Suppressor macrophage treated with lipopolysaccharide for 4 hours (primary cell): Measurements from ENCODE around the gene C1orf159.
"Not testable (repeated sequence)": the region's sequence is repeated elsewhere in the genome, so short reads cannot be mapped to it uniquely, and the experiment has no call there.

ENCODE experiments used
- DNase-seq: peaks from one replicate; pipeline ENCODE4 v3.0.0-alpha.2; 2020

The C1orf159 gene

DNA sequence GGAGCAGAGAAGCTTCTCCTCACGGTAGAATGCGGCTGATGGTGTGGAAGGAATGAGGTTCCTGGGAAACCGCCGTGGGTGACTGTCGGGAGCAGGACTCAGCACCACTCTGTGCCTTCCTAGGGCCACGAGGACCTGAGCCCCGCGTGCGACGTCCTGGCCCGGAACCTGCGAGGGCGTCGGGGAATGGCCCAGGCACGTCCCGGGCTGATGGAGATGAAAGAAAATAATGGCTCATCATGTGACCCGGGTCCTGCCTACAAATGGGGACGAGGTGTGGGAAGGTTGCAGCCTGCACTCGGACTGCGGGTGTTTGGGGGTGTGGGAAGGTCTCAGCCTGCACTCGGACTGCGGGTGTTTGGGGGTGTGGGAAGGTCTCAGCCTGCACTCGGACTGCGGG is 32.7 kb upstream of the C1orf159 start:
- DNase-seq: no peak

DNA sequence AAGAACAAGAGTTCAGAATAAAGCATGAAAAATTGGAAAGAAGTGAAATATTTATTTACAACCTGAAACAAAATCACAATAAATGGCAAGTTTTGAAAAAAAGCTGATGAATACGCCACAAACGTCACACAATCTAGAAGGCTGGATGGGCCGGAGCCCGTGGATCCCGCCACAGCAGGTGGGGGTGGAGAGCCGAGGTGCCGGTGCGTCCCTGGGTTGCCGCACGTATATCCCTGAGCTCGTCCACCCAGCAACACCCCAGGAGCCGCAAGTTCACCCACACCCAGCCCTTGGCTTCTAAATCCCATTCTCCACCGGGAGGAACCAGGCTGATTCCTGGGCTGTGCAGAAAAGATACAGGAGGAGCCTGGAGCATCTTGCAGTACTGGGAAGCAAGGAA is 32.2 kb upstream of the C1orf159 start:
- no peak for DNase-seq

DNA sequence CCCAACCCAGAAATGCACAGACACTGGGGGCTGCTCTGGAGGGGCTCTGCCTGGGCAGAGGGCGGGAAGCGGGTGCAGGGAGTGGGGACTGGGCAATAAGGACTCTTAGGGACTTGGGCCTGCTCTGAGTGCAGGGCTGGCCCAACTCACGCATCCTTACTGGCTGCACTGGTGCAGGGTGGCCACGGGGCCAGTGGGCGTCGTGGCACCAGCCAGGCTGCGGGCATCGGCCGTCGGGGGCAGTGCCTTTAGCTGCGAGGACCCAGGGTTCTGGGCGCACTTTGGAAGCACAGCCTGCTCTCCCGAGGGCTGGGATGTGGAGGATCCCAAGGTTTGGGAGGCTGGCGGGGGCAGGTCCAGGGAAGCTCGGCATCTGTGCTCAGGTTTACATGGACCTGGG is 30.7 kb upstream of the C1orf159 start:
- no peak for DNase-seq

DNA sequence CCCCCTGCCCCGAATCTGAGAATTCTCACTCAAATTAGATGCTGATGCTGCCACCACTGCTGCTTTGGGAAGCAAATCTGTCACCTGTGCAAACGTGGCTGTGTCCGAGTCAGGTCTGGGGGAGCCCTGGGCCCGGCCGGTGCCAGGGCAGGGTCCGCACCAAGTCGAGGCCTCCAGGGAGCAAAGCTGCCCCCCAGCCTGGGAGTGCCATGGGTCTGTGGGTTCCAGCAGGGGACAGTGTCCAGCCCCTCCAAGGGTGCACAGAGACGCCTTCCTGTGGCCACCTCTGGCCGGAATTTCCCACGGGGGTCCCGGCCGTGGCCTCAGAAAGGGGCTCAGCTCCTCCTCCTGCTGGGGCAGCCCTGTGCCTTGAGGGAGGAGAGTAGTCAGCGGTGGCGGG is 30.1 kb upstream of the C1orf159 start:
- DNase-seq: no peak

DNA sequence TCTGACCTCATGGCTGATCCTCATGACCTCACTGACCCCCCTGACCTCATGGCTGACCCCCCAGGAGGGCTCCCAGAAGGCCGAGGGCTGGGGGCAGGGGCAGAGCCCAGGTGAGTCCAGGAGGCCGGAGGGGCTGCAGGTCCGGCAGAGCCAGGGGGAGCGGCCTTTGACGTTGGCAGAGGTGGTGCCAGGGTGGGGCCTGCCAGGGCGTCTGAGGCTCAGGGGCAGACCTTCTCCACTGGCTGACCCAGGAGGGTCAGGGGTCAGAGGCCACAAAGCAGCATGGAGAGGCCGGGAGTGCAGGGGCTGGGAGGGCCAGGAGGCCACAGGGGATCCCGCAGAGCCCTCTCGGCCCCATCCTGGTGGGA is 29.6 kb upstream of the C1orf159 start:
- DNase-seq: no peak

DNA sequence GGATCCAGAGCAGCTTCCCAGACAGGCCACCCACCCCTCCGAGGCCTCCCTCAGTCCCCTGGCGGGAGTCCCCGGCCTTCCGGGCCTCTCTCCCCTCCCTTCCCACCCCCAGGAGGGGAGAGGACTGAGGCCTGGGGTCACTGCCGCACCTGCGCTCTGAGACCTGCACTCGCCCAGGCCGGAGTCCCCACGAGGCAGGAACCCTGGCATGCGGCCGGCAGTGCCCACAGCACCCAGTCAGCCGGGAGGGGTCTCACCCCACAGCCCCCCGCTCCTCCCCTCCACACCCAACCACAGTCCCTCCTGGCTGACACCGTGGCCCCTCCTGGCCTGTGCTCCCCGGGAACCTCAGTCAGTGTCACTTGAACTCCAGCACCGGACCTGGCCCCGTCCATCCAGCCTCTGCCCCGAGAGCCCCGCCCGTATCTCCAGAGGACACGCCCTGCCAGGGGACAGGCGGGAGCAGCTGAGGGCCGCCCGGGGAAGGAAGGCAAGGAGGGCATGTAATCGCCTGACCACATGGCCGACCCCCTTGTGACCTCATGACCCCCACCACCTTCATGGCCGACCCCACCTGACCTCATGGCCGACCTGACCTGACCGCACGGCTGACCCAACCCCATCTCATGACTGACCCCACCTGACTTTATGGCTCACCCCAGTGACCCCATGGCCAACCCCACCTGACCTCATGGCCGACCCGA is 29.1 kb upstream of the C1orf159 start:
- no peak for DNase-seq

DNA sequence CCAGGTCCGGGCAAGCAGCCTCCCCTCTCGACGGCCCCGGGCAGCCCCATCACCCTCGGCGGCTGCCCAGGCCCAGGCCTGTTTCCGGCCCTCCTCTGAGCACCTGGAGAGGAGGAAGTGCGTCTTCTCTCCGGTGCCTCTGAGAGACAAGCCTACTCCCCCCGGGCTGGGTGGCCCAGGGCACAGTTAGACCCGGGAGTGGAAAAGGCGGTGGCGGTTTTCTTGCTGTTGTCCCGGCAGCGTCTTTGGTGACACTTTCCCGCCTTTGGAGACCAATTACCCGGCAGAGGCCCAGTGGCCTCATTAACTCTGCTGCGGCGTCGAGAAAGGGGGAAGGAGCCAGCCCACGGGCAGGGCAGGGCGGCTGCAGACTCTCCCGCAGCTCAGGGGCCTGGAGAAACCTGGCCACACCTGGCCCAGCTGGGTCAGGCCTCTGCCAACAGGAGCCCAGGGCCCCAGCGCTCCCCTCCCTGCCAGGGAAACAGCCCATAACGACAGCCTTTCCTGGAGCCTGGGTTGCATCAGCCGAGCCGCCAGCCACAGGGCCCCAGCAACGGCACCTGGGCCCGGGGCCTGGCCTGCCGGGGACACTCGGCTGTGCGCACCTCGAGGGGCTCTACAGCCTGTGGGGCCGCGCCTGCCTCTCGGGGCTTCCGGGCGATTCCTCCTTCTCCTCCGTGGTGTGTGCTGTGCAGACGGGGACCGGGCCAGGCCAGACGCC is 28.4 kb upstream of the C1orf159 start:
- DNase-seq: no peak

DNA sequence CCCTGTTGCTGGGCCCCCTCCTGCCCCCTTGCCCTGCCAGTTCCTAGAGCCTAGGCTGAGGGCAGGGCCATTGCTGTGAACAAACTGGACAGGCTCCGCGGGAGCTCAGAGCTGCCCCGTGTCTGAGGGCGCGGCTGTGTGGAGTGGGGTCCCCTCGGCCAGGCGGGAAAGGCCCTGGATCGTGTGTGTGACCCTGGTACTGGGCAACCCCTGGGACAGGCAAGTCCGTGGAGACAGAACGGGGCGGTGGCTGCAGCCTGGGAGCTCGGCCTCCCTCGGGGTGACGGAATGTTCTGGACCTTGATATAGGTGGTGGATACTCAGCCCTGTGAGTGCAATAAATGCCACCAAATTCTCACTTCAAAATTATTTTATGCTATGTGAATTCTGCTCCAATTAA is 27.7 kb upstream of the C1orf159 start:
- DNase-seq: no peak

DNA sequence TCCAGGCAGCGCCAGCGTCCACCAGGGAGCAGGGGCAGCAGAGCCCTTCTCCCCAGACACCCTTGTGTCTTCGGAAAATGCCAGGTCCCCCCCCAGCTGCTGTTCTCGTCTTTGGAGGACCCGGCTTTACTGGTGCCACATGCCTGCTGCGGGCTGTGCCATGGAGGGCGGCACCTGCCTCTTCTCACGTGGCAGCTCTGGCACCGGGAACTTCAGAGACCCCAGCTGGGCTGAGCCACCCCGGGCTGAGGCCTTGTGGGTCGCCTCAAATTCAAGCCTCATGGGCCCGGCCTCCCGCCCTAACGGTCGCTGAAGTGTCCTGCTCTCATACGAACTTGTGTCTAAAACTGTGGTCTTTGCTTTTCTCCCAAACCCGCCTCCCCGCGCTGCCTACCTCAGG is 27.0 kb upstream of the C1orf159 start:
- DNase-seq: no peak

DNA sequence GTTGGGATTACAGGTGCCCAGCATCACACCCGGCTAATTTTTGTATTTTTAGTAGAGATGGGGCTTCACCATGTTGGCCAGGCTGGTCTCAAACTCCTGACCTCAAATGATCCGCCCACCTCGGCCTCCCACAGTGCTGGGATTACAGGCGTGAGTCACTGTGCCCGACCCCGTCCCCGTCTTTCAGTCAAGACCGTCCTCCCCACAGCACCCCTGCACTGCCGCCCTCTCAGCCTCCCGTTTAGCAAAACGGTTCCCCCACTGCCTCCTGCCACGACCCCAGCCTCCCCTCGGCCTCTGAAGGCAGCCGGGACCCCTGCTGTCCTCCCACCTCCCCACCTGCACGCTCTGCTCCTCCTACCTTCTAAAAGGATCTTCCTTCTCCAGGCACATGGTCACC is 26.5 kb upstream of the C1orf159 start:
- DNase-seq: not testable (repeated sequence)

DNA sequence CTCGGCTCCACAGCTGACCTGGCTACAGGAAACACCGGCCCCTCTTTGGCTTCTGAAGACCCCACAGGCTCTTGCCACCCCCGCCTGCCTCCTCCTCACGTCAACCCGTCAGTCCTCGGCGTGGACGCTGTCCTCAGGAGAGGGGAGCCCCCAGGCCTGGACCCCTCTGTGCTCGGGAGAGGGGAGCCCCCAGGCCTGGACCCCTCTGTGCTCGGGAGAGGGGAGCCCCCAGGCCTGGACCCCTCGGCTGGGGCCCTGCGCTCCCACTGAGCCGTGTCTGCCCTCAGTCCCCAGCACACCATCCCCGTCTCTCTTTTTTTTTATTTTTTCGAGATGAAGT is 26.0 kb upstream of the C1orf159 start:
- DNase-seq: no peak

DNA sequence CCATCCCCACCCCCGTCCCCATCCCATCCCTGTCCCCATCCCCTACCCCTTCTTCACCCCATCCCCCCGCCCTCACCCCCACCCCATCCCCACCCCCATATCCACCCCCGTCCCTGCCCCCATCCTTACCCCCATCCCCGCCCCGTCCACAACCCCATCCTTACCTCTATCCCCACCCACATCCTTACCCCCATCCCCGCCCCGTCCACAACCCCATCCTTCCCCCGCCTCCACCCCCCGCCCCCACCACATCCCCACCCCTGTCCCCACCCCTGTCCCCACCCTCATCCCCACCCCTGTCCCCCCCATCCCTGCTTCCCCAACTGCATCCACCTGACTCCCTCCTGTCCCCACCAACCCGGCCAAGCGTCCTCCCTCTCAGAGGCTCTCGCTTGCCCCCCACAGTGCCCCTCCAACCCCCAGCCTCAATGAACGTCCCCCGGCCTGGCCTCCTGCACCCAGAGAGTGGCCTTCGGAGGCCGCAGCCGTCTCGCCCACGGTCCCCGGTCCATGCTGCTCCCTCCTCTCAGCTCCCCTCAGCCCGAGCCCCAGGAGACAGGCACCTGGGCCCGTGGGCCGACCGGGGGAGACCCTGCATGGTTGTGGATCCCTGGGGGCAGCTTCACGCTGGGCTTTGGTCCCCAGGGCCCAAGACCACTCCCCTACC is 25.5 kb upstream of the C1orf159 start:
- no peak for DNase-seq

DNA sequence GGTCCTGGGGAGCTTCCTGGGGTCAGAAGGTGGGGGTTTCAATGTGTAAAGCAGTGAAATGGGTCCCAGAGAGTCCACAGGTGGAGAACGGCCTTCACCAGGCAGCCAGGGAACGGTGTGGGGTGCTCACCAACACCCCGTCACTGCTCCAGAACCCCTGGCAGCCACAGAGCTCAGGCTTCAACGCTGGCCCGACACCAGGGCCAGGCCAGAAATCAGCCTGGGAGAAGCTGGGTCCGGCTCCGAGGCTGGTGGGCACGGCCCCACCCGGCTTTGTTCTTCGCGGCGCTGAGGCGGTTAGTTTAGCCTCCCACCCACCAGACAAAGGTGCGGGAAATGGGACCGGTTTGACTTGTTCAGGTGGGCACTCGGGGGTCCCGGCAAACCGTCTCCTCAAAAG is 24.8 kb upstream of the C1orf159 start:
- DNase-seq: no peak

DNA sequence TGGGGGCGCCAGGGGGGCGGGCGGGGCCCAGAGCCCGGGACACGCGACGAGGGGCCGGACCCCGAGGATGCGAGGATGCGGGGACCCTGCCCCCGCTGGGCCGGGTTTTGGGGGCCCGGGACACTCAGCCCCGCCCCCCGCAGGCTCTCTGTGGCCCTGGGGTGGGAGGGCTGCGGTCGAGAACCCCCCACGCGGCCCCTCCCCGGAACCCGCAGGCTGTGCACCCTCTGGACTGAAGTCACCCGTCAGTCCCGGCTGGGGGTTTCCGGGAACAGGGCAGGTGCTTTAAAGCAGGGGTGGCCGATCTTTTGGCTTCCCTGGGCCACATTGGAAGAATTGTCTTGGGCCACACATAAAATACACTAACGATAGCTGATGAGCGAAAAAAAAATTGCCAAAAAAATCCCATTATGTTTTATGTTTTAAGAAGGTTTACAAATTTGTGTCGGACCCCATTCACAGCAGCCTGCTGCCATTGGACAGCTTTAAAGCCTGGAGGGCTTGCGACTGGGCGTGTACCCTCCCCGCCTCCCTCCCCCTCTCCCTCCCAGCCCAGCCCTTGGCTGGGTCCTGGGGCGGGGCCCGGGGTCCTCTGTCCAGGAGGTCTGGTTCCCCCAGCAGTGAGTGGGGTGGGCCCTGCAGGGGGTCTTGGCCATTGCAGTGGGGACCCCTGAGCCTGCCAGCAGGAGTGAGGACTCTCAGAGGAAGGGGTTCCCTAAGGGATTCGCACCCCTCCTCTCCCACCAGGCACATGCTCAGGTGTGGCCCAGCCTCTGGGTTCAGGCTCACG is 21.6 kb upstream of the C1orf159 start:
- DNase-seq: no peak

DNA sequence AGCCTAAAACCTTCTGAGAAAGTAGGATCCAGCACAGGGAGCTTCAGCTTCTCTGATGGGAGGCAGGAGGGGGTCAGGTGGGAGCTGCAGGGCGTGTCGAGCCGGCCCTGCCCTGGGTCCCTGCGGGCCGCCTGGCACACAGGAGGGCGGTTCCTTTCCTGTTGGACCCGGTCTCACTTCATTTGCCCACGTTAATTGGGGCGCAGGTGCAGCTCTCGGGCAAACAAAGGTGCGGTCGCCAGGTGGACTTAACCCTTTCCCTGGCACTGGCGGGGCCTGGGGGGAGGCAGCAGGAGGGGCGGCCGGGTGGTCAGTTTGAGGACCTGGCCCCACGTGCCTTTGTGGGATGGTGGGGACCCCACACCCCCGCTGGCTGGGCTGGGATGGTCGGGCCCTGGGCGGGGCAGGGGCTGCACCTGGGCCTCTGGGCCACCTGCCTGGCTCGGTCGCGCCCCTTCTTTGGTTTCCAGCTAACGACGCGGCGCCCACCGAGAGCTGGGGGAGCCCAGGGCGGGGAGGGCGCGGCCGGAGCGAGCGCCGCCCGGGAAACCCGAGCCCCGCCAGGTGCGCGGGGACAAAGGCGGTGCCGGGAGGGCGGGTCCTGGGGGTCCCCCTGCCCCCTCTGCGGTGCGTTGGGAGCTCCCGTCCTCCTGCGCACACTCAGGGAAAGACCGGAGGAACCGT is 20.8 kb upstream of the C1orf159 start:
- DNase-seq: no peak

DNA sequence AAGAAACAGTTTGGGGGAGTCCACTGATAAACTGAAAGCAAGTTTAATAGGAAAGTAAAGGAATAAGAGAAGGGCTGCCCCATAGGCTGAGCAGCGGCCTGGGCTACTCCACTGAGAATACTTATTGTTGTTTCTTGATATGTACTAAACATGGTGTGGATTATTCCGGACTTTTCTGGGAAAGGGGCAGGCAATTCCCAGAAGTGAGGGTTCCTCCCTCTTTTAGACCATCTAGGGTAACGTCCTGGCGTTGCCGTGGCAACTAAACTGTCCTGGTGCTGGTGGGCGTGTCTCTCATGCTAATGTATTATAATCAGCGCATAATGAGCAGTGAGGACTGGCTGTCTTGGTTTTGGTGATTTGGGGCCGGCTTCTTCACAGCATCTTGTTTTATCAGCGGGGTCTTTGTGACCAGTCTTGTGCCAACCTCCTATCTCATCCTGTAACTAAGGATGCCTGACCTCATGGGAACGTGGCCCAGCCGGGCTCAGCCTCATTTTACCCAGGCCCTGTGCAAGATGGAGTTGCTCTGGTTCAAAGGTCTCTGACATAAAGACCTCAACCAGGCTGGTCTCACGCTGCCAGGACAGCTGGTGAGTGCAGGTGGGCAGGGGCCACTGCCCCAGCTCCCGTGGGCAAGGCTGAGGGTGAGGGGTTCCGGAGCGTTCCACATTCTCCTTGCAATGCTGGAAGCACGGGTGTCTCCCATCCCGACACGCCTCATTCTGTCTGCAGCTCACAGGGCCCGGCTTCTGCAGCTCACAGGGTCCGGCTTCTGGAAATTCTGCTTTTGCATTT is 19.6 kb upstream of the C1orf159 start:
- DNase-seq: no peak

DNA sequence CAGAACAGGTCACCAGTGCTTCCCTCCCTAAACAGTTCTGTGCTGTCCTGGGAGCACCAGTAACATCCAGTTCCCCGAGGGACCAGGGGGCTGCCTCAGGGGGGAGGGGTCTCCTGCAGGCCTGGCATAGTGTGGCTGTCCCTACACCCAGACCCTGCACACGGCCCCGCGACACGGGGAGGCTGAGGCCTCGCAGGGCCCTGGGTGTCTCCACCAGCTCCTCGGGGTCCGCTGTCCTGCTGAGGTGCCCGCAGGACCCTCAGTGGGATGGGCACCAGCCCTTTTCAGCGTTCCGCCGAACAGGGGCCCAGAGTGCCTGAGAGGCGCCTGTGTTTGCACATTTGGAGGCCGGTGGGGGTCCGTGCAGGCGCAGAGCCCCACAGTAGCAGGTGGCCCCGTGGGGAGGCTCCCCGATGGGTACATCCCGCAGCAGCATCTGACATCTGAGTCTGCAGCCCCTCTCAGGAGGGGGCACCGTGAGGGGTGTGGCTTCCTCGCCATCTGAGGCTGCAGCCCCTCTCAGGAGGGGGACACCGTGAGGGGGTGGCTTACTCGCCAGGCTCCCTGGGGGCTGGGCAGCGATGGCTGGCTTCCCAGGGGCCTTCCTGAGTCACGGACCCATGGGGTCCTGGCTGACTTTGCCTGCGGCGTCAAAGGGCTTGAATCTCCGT is 18.5 kb upstream of the C1orf159 start:
- no peak for DNase-seq

DNA sequence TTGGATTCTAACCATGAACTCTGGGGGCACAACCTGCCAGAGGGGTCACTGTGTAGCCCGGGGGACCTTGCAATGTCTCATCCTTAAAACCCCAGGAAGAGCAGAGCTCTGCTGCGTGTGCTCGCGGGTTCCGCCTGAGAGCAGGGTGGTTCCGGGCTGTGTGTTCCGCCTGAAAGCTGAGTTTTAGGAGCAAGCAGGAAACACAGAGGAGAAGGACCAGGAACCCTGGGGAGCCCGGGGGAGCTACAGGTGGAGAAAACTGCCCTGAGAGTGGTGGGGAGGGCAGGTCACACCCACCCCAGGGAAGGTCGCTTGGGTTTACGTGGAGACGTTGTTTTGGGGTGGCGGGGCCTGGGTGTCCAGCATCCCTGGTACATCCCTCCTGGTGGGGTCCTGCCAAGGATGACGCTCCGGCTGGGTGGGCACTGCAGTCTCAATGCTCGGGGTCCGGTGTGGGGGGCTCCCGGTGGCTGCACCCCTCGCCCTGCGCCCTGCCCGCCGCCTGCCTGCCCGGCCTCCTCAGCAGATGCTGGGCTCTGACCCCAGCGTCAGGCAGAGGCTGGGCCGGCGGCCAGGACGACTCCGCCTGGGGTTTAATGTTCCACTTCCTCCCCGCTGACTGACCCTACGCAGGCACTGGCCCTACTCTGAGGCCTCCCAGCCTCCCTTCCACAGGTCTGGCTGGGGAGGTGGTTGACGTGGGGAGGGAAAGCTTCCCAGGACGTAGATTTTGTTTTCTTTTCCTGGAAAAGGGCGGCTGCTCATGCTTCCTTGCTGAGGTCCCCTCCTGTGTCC is 17.3 kb upstream of the C1orf159 start:
- no peak for DNase-seq

DNA sequence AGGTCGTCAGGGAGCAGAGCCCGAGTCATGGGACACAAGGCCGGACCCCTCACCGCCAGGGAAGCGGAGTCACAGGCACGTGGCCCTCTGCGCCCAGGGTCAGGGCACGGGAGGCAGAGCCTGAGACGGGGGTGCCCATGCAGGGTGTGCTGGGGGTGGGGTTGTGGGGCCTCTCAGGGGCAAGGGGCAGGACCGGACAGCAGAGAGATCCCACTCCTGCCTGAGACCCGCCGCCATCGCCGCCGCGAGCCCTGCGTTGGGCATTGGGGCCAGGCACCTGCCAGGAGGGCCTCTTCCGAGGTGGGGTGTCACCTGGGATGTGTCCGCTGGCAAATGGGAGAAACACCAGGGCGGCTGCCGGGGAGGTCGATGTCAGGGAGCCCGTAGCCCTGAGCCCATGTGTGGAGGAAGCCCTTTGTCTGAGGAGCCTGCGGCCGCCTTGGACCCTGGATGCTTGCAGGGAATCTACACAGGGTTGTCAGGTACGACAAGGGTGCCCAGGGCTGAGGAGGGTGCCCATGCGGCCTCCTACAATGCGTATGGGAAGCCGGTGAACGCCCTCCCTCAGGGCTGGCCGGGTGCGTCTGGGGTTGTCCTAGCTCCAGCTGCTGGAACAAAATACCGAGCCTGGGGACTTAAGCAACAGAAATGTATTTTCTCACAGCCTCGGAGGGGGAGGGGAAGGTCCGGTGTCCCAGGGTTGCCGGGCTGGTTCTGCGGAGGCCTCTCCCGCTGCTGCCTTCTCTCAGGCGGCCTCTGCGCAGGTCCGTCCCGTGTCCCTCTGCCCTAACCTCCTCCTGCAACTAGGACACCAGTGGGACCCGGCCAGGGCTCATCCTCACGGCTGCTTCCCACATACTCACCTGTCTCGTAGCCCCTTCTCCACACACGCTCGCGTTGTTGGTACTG is 16.4 kb upstream of the C1orf159 start:
- DNase-seq: no peak
